Activated B cell treated with CpG ODN at 0.5 μM for 24 hours (primary cell): ENCODE data around the gene C2orf81. TPM values are rescaled to one million over a fixed set of nuclear protein-coding genes. Genes with fewer than 3 reads are reported as not detected.

Experiments used
- ATAC-seq: fragments of 200-7000 bp; cut with Tn5 transposase; one replicate; pipeline ENCODE4 v1.10.0; 2021; ENCODE audit warnings: low read depth, mild to moderate bottlenecking, moderate library complexity
- CTCF ChIA-PET: fragments of 350-600 bp; sonication (Branson Sonifier 250); formaldehyde crosslinking; loops from one replicate; lab custom pipeline; 2021; ENCODE audit warnings: antibody characterized with exemption; lab: Charles Lee
- POLR2A ChIA-PET: fragments of 350-600 bp; sonication (Branson Sonifier 250); formaldehyde crosslinking; loops from one replicate; lab custom pipeline; 2021; ENCODE audit warnings: antibody characterized with exemption; lab: Charles Lee
- DNase-seq: peaks from one replicate; pipeline ENCODE4 v3.0.0; 2022
- H3K27ac Mint-ChIP-seq: one replicate; pipeline ENCODE4 v1.8.0; 2020; ENCODE audit warnings: mixed read lengths
- H3K27me3 Mint-ChIP-seq: one replicate; pipeline ENCODE4 v1.8.0; 2021; ENCODE audit warnings: mixed read lengths
- H3K36me3 Mint-ChIP-seq: one replicate; pipeline ENCODE4 v1.8.0; 2021; ENCODE audit warnings: low read depth, mixed read lengths
- H3K4me1 Mint-ChIP-seq: one replicate; pipeline ENCODE4 v1.8.0; 2021; ENCODE audit warnings: mixed read lengths
- H3K4me3 Mint-ChIP-seq: one replicate; pipeline ENCODE4 v1.8.0; 2020; ENCODE audit warnings: mild to moderate bottlenecking, mixed read lengths
- H3K9me3 Mint-ChIP-seq: one replicate; pipeline ENCODE4 v1.8.0; 2020; ENCODE audit warnings: mixed read lengths
- CTCF ChIP-seq: fragments of 200-600 bp; IDR thresholded peaks from one replicate; pipeline ENCODE4 v1.8.0; 2022; ENCODE audit warnings: antibody characterized with exemption, mild to moderate bottlenecking
- intact Hi-C: fragments of 100-400 bp; cut with micrococcal nuclease; formaldehyde crosslinking; loops from one replicate; pipeline ENCODE4 v1.15.1; 2024
- total RNA-seq: library from RNA; stranded (reverse); gene quantifications from 2 replicates; pipeline ENCODE4 v1.2.3, GENCODE V29; 2022

Gene C2orf81
- total RNA-seq, 1 donor from 2014 or later: 5.5 TPM

- peaks cover 7% of the 10 kb centered on the region for H3K36me3 Mint-ChIP-seq
- ChIA-PET POLR2A (interaction anchor here (0.8 to 1.9 kb wide), 6 partner anchors 31 to 212 kb away, joined by 3 to 18 read pairs (median 6); partner anchors contain the start of genes AUP1, C2orf81, HTRA2 and MOB1A), CTCF (interaction anchor here (0.9 to 4.0 kb wide), 8 partner anchors 10 to 566 kb away, joined by 3 to 14 read pairs (median 4); partner anchors contain the start of genes DCTN1 and MRPL53)
- intact Hi-C loops: loop anchor here (1.0 to 2.0 kb wide), 2 partner anchors 68 to 654 kb away; partner anchors contain the start of genes TPRKB and WBP1
- TF ChIP-seq CTCF: no peak
- peak overlapping the region; percentile 96 for H3K4me3 Mint-ChIP-seq
- no peak for DNase-seq
- no peak for ATAC-seq
- H3K9me3 Mint-ChIP-seq: no peaks in the 10 kb centered on the region
- no peak overlapping the region for H3K27ac Mint-ChIP-seq
- H3K4me1 Mint-ChIP-seq: peaks cover 6% of the 10 kb centered on the region
- peaks cover 4% of the 10 kb centered on the region for H3K27me3 Mint-ChIP-seq
Measured at GRCh38 chr2:74390606-74391005, 30.8 kb downstream of the C2orf81 start.

- TF ChIP-seq CTCF: no peak
- Mint-ChIP-seq H3K9me3 (no peaks in the 10 kb centered on the region), H3K4me1 (peaks cover 6% of the 10 kb centered on the region), H3K27me3 (no peaks in the 10 kb centered on the region), H3K36me3 (peaks cover 18% of the 10 kb centered on the region), H3K4me3 (no peak overlapping the region), H3K27ac (no peak overlapping the region)
- ChIA-PET CTCF (no interaction called here), POLR2A (no interaction called here)
- intact Hi-C loops: no loop called here
- ATAC-seq (no peak), DNase-seq (no peak)
Measured at GRCh38 chr2:74387346-74387745, 34.1 kb downstream of the C2orf81 start.

- ATAC-seq (no peak), DNase-seq (no peak)
- POLR2A ChIA-PET: no interaction called here
- Mint-ChIP-seq H3K27ac (no peak overlapping the region), H3K4me3 (no peak overlapping the region), H3K4me1 (peaks cover 12% of the 10 kb centered on the region), H3K36me3 (peaks cover 20% of the 10 kb centered on the region), H3K27me3 (no peaks in the 10 kb centered on the region), H3K9me3 (no peaks in the 10 kb centered on the region)
- TF ChIP-seq CTCF: no peak
- CTCF ChIA-PET: no interaction called here
- intact Hi-C loops: no loop called here
Measured at GRCh38 chr2:74385396-74385795, 36.0 kb downstream of the C2orf81 start.

- POLR2A ChIA-PET: no interaction called here
- DNase-seq: no peak
- H3K4me3 Mint-ChIP-seq: no peak overlapping the region
- H3K9me3 Mint-ChIP-seq: no peaks in the 10 kb centered on the region
- no peaks in the 10 kb centered on the region for H3K27me3 Mint-ChIP-seq
- no peak overlapping the region for H3K27ac Mint-ChIP-seq
- peaks cover 18% of the 10 kb centered on the region for H3K4me1 Mint-ChIP-seq
- intact Hi-C loops: no loop called here
- CTCF ChIA-PET: no interaction called here
- ATAC-seq: no peak
- H3K36me3 Mint-ChIP-seq: peaks cover 22% of the 10 kb centered on the region
- TF ChIP-seq CTCF: no peak
Measured at GRCh38 chr2:74384051-74384450, 37.4 kb downstream of the C2orf81 start.

- intact Hi-C loops: no loop called here
- POLR2A ChIA-PET: interaction anchor here (0.7 kb wide), 1 partner anchor 100 kb away, joined by 3 read pairs; no protein-coding TSS in a partner anchor
Measured at GRCh38 chr2:74383254-74383653, 38.2 kb downstream of the C2orf81 start.

More at GRCh38 chr2:74383254-74383653, 38.2 kb downstream of the C2orf81 start:
- CTCF ChIA-PET: interaction anchor here (0.7 kb wide), 1 partner anchor 9 kb away, joined by 3 read pairs; no protein-coding TSS in a partner anchor
- H3K4me1 Mint-ChIP-seq: peaks cover 18% of the 10 kb centered on the region
- DNase-seq: no peak
- ATAC-seq: no peak
- TF ChIP-seq CTCF: no peak
- no peak overlapping the region for H3K27ac Mint-ChIP-seq
- H3K36me3 Mint-ChIP-seq: peaks cover 22% of the 10 kb centered on the region
- no peak overlapping the region for H3K4me3 Mint-ChIP-seq
- no peaks in the 10 kb centered on the region for H3K9me3 Mint-ChIP-seq
- H3K27me3 Mint-ChIP-seq: no peaks in the 10 kb centered on the region
